Natural killer cell (primary cell): ENCODE data around the gene PSEN1. TPM values are rescaled to one million over a fixed set of nuclear protein-coding genes. Genes with fewer than 3 reads are reported as not detected.

ENCODE experiments used
- ATAC-seq, 3 donors: fragments of 150-1000 bp in 2 of 3; fragments of 200-7000 bp in 1 of 3; cut with Tn5 transposase; 1 replicate in 1 of 3; 2 replicates in 2 of 3; pipeline ENCODE4 v1.10.0; 2021; ENCODE audit warnings: mild to moderate bottlenecking in 2 of 3, moderate library complexity in 2 of 3
- DNase-seq, 2 donors: peaks; one replicate each; pipeline versions ENCODE4 v3.0.0 to v3.0.0-alpha.2; 2013 to 2021; ENCODE audit warnings: mixed read lengths in 1 of 2
- H3K27ac ChIP-seq: one replicate; pipeline ENCODE4 v1.5.1; 2013; ENCODE audit warnings: mild to moderate bottlenecking, low read length
- H3K27me3 ChIP-seq: one replicate; pipeline ENCODE4 v1.6.1; 2013; ENCODE audit warnings: low read length; ENCODE audit not compliant: control insufficient read depth, insufficient read depth
- H3K36me3 ChIP-seq: one replicate; pipeline ENCODE4 v1.6.1; 2013; ENCODE audit warnings: low read length; ENCODE audit not compliant: control insufficient read depth, insufficient read depth
- H3K4me1 ChIP-seq: one replicate; pipeline ENCODE4 v1.6.1; 2013; ENCODE audit warnings: low read length; ENCODE audit not compliant: control insufficient read depth, insufficient read depth
- H3K4me3 ChIP-seq: one replicate; pipeline ENCODE4 v1.5.1; 2013; ENCODE audit warnings: low read length
- H3K9me3 ChIP-seq: one replicate; pipeline ENCODE4 v1.6.1; 2013; ENCODE audit warnings: low read length; ENCODE audit not compliant: control insufficient read depth, insufficient read depth
- H3K27ac Mint-ChIP-seq, 2 donors: one replicate each; pipeline ENCODE4 v1.8.0; 2022; ENCODE audit warnings: mild to moderate bottlenecking in 2 of 2, mixed read lengths in 2 of 2, moderate library complexity in 1 of 2
- H3K27me3 Mint-ChIP-seq, 2 donors: one replicate each; pipeline ENCODE4 v1.8.0; 2022; ENCODE audit warnings: low read depth in 2 of 2, mixed read lengths in 2 of 2
- H3K36me3 Mint-ChIP-seq: one replicate; pipeline ENCODE4 v1.8.0; 2022; ENCODE audit warnings: mixed read lengths
- H3K4me1 Mint-ChIP-seq, 2 donors: one replicate each; pipeline ENCODE4 v1.8.0; 2022; ENCODE audit warnings: mixed read lengths in 2 of 2
- H3K4me3 Mint-ChIP-seq: one replicate; pipeline ENCODE4 v1.8.0; 2022; ENCODE audit warnings: mild to moderate bottlenecking, moderate library complexity, mixed read lengths
- H3K9me3 Mint-ChIP-seq, 2 donors: one replicate each; pipeline ENCODE4 v1.8.0; 2022; ENCODE audit warnings: mixed read lengths in 2 of 2
- CTCF ChIP-seq: fragments of 200-600 bp; IDR thresholded peaks from one replicate; pipeline ENCODE4 v1.8.0; 2022; ENCODE audit warnings: antibody characterized with exemption
- WGBS: methylation state at CpG from one replicate; pipeline ENCODE4 v1.1.7; 2013; ENCODE audit warnings: missing lambda C conversion rate; ENCODE audit not compliant: insufficient coverage; 5-methylcytosine and 5-hydroxymethylcytosine counted together
- intact Hi-C: fragments of 100-400 bp; cut with micrococcal nuclease; formaldehyde crosslinking; loops from one replicate; pipeline ENCODE4 v1.14.2; 2022
- total RNA-seq, 4 donors: library from RNA; stranded (reverse); fragments of 120-200 nt in 1 of 4; gene quantifications; one replicate each; pipeline versions ENCODE4 v1.2.3 to v1.2.4, GENCODE V29; 2013 to 2022

Gene PSEN1
- total RNA-seq, 3 donors from 2014 or later (not counting 1 experiment from before 2014, with no cell fraction given): 47.1 to 62.6 (median 55.2) TPM

- no peaks in the 10 kb centered on the region for H3K36me3 Mint-ChIP-seq
- ATAC-seq (no peak), DNase-seq (no peak)
- no peaks in the 10 kb centered on the region for H3K4me1 Mint-ChIP-seq
- no peaks in the 10 kb centered on the region for H3K4me1 ChIP-seq
- H3K27me3 Mint-ChIP-seq: peaks cover 0 to 4% of the 10 kb centered on the region in 2 donors
- no peak overlapping the region for H3K27ac ChIP-seq
- H3K9me3 ChIP-seq: no peaks in the 10 kb centered on the region
- no peak for TF ChIP-seq CTCF
- H3K4me3 Mint-ChIP-seq: no peak overlapping the region
- whole genome bisulfite sequencing: 93% methylated on average over 11 of the region's 11 CpGs
- no peaks in the 10 kb centered on the region for H3K9me3 Mint-ChIP-seq
- no peak overlapping the region for H3K27ac Mint-ChIP-seq
- intact Hi-C loops: no loop called here
- no peaks in the 10 kb centered on the region for H3K27me3 ChIP-seq
- no peak overlapping the region for H3K4me3 ChIP-seq
- no peaks in the 10 kb centered on the region for H3K36me3 ChIP-seq
Measured at GRCh38 chr14:73260574-73260973, 124.3 kb downstream of the PSEN1 start.

- no peak overlapping the region for H3K4me3 ChIP-seq
- no peaks in the 10 kb centered on the region for H3K27me3 ChIP-seq
- no peaks in the 10 kb centered on the region for H3K9me3 ChIP-seq
- DNase-seq (no peak), ATAC-seq (no peak)
- H3K4me1 Mint-ChIP-seq: no peaks in the 10 kb centered on the region
- no peaks in the 10 kb centered on the region for H3K36me3 ChIP-seq
- H3K27ac Mint-ChIP-seq: no peak overlapping the region
- no peaks in the 10 kb centered on the region for H3K9me3 Mint-ChIP-seq
- no peak overlapping the region for H3K27ac ChIP-seq
- no peak for TF ChIP-seq CTCF
- no peaks in the 10 kb centered on the region for H3K36me3 Mint-ChIP-seq
- WGBS: 91% methylated on average over 6 of the region's 6 CpGs
- H3K4me1 ChIP-seq: no peaks in the 10 kb centered on the region
- intact Hi-C loops: no loop called here
- peaks cover 0 to 4% of the 10 kb centered on the region in 2 donors for H3K27me3 Mint-ChIP-seq
- H3K4me3 Mint-ChIP-seq: no peak overlapping the region
Measured at GRCh38 chr14:73261075-73261474, 124.8 kb downstream of the PSEN1 start.

- Mint-ChIP-seq H3K27ac (no peak overlapping the region), H3K4me1 (no peaks in the 10 kb centered on the region), H3K4me3 (no peak overlapping the region), H3K36me3 (no peaks in the 10 kb centered on the region), H3K27me3 (peaks cover 0 to 4% of the 10 kb centered on the region in 2 donors), H3K9me3 (no peaks in the 10 kb centered on the region)
- ATAC-seq (no peak), DNase-seq (no peak)
- H3K27me3 ChIP-seq: no peaks in the 10 kb centered on the region
- H3K4me3 ChIP-seq: no peak overlapping the region
- no peak for TF ChIP-seq CTCF
- H3K27ac ChIP-seq: no peak overlapping the region
- H3K4me1 ChIP-seq: no peaks in the 10 kb centered on the region
- no peaks in the 10 kb centered on the region for H3K36me3 ChIP-seq
- 91% methylated on average over 15 of the region's 15 CpGs for WGBS
- no peaks in the 10 kb centered on the region for H3K9me3 ChIP-seq
- intact Hi-C loops: no loop called here
Measured at GRCh38 chr14:73261520-73262426, 125.5 kb downstream of the PSEN1 start.
